Kasumi-1 (cell line): Measurements from ENCODE around the gene PTPRQ.
"Not testable (repeated sequence)": the region's sequence is repeated elsewhere in the genome, so short reads cannot be mapped to it uniquely, and the experiment has no call there.

ENCODE experiments used
- DNase-seq, 2 experiments: peaks; one replicate each; lab custom pipeline; 2025; lab: John Stamatoyannopoulos, UW

PTPRQ gene

GRCh38 chr12:80636832-80637231, 192.8 kb downstream of the PTPRQ start:
- no peak for DNase-seq

DNA sequence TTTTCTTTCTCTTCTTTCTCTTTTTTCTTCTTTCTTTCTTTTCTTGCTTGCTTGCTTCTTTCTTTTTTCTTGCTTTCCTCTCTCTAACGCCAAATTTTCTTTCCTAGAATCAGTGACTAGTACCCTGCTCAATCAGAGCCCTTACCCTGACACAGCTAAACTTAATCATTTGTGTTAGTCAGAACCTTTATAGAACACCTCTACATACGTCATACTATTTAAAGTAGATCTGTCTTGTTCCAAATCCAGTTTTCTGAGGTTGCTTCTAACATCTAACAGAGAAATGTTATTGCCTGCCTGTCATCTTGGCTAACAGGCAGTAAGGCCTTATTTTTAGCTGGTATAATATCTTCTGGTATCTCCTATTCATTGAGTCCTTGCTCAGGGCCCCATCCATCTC, 197.9 kb downstream of the PTPRQ start:
- DNase-seq, result no peak

- DNase-seq, result no peak
These were observed 199.9 kb downstream of the PTPRQ start for GRCh38 chr12:80643961-80644360.

DNA sequence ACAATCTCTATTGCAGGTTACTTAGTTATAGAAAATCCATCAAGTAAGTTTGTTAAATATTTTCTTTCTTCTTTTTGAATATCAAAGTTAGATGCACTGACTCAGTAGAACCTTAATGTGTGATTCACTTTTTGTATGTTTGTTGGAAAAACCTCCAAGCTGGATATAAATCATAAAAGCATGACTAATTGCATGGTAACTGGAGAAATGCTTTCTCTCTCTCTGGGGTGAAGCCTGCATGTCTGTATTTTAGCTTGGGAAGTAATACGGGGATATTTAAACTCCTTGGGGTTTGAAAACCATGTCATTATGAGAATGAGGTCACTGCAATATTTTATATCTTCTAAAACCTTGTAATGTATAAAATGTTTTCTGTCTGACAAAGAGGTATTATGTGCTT, 204.8 kb downstream of the PTPRQ start:
- DNase-seq, result no peak

- no peak for DNase-seq
These were observed 211.7 kb downstream of the PTPRQ start for GRCh38 chr12:80655751-80656150.

- no peak for DNase-seq
These were observed 215.6 kb downstream of the PTPRQ start for GRCh38 chr12:80659512-80660063.

GRCh38 chr12:80662586-80662985, 218.6 kb downstream of the PTPRQ start:
- no peak for DNase-seq

- no peak for DNase-seq
These were observed 226.2 kb downstream of the PTPRQ start for GRCh38 chr12:80670214-80670613.

DNA sequence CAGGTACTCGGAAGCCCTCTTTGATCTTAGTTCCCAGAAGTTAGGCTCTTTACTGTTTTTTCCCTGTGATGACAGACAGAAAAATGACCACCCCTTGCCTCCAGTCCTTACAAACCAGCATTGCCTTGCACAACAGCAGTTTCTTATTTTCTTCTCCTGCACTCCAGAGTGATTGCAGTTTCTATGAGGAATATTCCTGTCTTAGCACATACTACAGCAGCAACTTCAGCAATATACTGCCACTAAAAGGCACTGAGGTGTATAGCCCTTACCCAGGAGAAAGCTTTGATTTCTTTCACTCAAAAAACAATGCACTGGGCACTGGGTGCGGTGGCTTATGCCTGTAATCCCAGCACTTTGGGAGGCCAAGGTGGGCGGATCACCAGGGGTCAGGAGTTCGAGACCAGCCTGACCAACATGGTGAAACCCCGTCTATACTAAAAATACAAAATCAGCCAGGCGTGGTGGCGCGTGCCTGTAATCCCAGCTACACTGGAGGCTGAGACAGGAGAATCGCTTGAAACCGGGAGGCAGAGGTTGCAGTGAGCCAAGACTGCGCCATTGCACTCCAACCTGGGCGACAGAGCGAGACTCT, 232.1 kb downstream of the PTPRQ start:
- not testable (repeated sequence) for DNase-seq

- DNase-seq, result no peak
These were observed 232.8 kb downstream of the PTPRQ start for GRCh38 chr12:80676856-80677255.

DNA sequence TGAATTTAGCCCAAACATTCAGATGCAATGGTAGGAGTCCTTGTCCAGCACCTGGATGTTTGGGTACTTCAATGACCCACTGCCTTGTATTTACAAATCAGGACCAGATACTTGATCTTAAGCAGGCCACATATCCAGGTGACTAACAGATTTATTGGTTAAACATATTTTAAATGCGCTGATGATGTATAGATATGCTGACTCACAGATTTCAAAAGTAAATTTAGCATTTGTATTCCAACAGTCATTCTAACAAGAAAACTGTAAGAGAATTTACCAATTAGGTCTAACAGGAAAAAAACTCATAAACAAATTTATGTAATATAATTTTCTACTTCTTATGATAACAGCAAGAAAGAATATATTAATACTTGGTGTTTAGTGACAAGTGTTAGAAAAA, 234.0 kb downstream of the PTPRQ start:
- no peak for DNase-seq

GRCh38 chr12:80679346-80680131, 235.5 kb downstream of the PTPRQ start:
- no peak for DNase-seq

DNA sequence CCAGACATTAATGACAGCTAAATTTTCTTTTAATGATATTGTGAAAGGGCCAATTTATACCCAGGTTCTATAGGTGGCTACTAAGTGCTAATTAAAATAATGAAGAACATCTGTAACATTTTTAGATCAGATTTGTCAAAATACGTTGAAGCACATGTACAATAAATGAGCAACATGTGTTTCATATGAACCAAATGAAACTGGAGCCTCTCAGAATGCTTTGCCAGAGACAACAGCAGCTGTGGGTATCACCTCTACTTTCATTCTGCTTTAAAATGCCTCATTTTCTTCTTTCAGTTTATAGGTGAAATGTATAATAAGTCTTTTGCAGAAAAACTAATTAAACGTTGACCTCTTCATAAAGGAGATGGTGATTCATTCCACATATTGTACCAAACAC, 237.3 kb downstream of the PTPRQ start:
- DNase-seq, result no peak

DNA sequence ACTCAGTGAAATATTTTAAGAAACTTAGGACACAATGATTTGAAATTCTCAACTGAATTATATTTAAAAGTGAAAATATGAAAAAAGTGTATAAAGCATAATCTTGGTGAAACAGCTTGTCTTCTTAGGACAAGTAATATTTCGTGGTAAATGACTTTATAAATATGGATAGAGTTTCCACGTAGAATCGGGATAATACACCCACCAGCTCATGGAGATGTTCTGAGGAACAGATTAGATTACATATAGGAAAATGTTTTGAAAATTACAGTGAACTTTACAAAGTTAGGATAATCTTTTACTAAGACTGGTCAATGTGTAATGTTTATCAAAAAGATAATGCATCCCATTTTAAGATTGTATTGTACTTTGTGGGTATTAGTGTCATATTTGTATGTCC, 237.8 kb downstream of the PTPRQ start:
- DNase-seq, result no peak

DNA sequence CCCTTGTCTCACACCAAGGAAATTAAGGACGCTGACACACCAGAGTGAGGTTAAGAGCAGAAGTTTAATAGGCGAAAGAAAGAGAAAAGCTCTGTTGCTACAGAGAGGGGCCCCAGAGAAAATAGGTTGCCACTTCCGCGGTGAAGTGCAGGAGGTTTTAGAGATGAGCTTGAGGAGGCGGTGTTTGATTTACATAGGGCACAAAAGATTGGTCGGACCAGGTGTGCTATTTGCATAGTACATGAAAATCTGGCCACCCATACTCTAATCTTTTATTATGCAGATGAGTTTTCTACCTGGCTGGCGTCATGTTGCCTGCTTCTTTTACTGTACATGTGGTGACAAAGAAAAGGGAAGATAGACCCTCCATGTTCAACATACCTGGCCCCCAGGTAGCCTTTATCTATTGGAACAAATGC, 240.1 kb downstream of the PTPRQ start:
- no peak for DNase-seq

DNA sequence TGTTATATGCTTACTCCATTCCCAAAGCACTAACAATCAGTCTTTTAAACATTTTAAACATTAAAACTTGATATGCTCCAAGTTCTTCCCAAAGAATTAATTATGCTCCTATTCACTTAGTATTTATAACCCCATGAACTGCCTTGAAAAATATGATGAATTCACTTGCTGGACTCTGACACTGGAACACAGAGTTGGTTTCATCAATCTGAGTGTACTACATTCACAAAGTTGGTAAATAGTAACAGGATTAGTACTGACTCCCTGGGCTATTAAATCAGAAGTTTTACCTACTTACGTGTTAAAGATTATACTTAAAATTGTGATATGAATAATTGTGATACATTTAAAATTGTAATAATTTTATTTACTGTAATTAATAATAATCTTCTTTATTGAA, 246.1 kb downstream of the PTPRQ start:
- DNase-seq, result no peak

- no peak for DNase-seq
These were observed 246.5 kb downstream of the PTPRQ start for GRCh38 chr12:80690513-80690912.

- DNase-seq, result no peak
These were observed 248.1 kb downstream of the PTPRQ start for GRCh38 chr12:80692114-80692513.

DNA sequence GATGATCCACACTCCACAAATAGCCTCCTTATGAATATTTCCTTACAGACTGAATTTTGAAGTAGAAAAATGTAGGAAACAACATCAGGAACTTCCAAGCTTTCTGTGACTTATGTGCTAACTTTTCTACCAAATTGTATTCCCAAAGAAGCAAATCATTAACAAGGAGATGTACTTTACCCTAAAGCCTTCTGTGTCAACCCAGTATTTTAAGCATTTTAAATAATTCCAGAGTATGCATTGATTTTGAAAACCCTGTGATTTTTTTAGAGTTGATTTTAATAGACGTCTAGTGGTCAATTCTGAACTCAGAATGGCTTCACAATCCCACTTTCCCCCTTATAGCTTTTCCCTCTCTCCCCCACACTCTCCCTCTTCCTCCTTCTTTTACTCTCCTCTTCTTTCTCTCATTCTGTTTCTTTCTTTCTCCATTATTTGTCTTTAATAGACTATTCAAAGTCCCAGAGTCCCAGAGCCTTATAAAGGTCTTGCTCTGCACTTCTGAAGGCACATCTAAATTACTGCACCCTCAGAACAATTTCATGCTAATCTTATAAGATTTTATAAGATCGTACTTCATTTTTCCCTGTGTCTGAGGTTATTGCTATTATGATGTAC, 253.3 kb downstream of the PTPRQ start:
- DNase-seq, result no peak

- DNase-seq, result no peak
These were observed 254.2 kb downstream of the PTPRQ start for GRCh38 chr12:80698256-80698655.

DNA sequence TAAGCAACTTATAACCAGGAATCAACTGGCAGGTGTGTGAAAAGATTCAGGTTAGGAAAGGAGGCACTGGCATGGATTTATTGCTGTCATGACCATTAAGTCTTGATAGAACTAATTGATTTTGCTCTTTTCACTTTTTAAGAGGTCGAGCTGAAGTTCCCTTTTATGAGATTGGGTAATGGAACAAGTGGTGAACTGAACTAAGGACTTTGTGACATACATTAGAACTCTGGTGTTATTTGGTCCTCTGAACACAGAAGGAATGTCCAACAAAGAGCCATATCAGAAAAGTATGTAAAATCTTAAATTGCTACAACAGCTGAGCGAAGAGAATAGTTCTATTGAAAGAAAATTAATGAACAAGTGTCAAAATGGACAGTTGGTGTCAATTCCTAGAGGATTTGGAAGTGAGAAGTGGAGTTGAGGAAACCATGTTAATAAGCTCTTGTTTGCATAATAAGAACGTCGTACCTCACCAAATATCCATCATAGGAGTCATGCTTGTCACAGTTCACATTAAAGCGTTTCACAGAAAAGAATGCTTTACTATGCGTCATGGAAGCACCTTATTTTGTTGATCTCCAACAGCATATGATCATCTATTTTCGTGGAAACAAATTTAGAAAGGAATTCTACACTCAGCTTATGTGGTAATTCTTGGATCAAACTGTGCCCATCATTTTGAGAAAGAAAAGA, 255.0 kb downstream of the PTPRQ start:
- DNase-seq, result no peak

- no peak for DNase-seq
These were observed 256.3 kb downstream of the PTPRQ start for GRCh38 chr12:80700327-80700726.
